H1 (cell line): Measurements from ENCODE around the gene RIN3. TPM values are rescaled to one million over a fixed set of nuclear protein-coding genes. Genes with fewer than 3 reads are reported as not detected.

Experiments
- CTCF ChIA-PET: fragments of 300-600 bp; sonication (Branson Sonifier 250); formaldehyde crosslinking; loops from one replicate; lab custom pipeline; 2021; ENCODE audit not compliant: partially characterized antibody; lab: Charles Lee
- POLR2A ChIA-PET: fragments of 300-600 bp; sonication (Branson Sonifier 250); formaldehyde crosslinking; loops from one replicate; lab custom pipeline; 2021; ENCODE audit warnings: inconsistent platforms; ENCODE audit not compliant: partially characterized antibody; lab: Charles Lee
- DNase-seq, 2 experiments: peaks; one replicate each; pipeline versions ENCODE4 v3.0.0 to v3.0.0-alpha.2; 2010 to 2022; ENCODE audit warnings: low spot score in 2 of 2, low read depth in 1 of 2, mixed read lengths in 1 of 2
- FAIRE-seq: peaks from 2 replicates; lab custom pipeline; 2011; peaks lifted over from hg19 to GRCh38; lab: Jason Lieb, UNC
- H2AFZ ChIP-seq: 2 replicates; pipeline ENCODE4 v1.8.1; 2012; ENCODE audit warnings: low read length, inconsistent platforms
- H2AK5ac ChIP-seq: 2 replicates; pipeline ENCODE4 v1.6.1; 2013; ENCODE audit warnings: low read depth, low read length
- H2BK120ac ChIP-seq: replicated peaks from 2 replicates; pipeline ENCODE3; 2013; ENCODE audit warnings: low read depth, low read length, inconsistent platforms
- H2BK12ac ChIP-seq: 2 replicates; pipeline ENCODE4 v1.6.1; 2013; ENCODE audit warnings: low read depth, low read length
- H2BK15ac ChIP-seq: 2 replicates; pipeline ENCODE4 v1.6.1; 2013; ENCODE audit warnings: low read length
- H2BK20ac ChIP-seq: 2 replicates; pipeline ENCODE4 v1.6.1; 2013; ENCODE audit warnings: low read length
- H2BK5ac ChIP-seq: 2 replicates; pipeline ENCODE4 v1.6.1; 2013; ENCODE audit warnings: low read depth, low read length
- H3K14ac ChIP-seq: 2 replicates; pipeline ENCODE4 v1.6.1; 2013; ENCODE audit warnings: inconsistent platforms; ENCODE audit not compliant: insufficient read length
- H3K18ac ChIP-seq: 2 replicates; pipeline ENCODE4 v1.6.1; 2013; ENCODE audit warnings: low read length; ENCODE audit errors: extremely low read depth
- H3K23ac ChIP-seq: 2 replicates; pipeline ENCODE4 v1.6.1; 2013; ENCODE audit warnings: inconsistent platforms; ENCODE audit not compliant: insufficient read length
- H3K23me2 ChIP-seq: 2 replicates; pipeline ENCODE4 v1.6.1; 2013; ENCODE audit warnings: low read depth, low read length
- H3K27ac ChIP-seq: 2 replicates; pipeline ENCODE4 v1.6.1; 2011; ENCODE audit warnings: low read depth, low read length, inconsistent platforms
- H3K27me3 ChIP-seq, 4 experiments: replicated peaks in 1 of 4; 1 replicate in 1 of 4; 2 replicates in 3 of 4; pipeline versions ENCODE4 v1.6.1 to v1.8.1; 2011 to 2013; ENCODE audit warnings: low read length in 3 of 4, mild to moderate bottlenecking in 3 of 4, inconsistent platforms in 2 of 4, mixed read lengths in 2 of 4, moderate library complexity in 1 of 4; ENCODE audit not compliant: control insufficient read depth in 3 of 4, insufficient read depth in 3 of 4; ENCODE audit errors: extremely low read depth in 1 of 4
- H3K36me3 ChIP-seq, 4 experiments: 2 replicates each; pipeline versions ENCODE4 v1.6.1 to v1.8.1; 2011 to 2013; ENCODE audit warnings: mild to moderate bottlenecking in 4 of 4, low read length in 3 of 4, moderate library complexity in 2 of 4, control low read depth in 1 of 4, inconsistent platforms in 1 of 4; ENCODE audit not compliant: insufficient read depth in 4 of 4, control insufficient read depth in 2 of 4
- H3K4ac ChIP-seq: replicated peaks from 2 replicates; pipeline ENCODE3; 2013; ENCODE audit warnings: low read length, low read depth, mixed read lengths, inconsistent platforms; ENCODE audit not compliant: insufficient read length
- H3K4me1 ChIP-seq, 4 experiments: replicated peaks in 1 of 4; 1 replicate in 1 of 4; 2 replicates in 3 of 4; pipeline versions ENCODE4 v1.6.1 to v1.8.1; 2011 to 2013; ENCODE audit warnings: low read length in 3 of 4, inconsistent platforms in 2 of 4, mixed read lengths in 1 of 4; ENCODE audit not compliant: insufficient read depth in 4 of 4, control insufficient read depth in 3 of 4
- H3K4me2 ChIP-seq, 2 experiments: 2 replicates each; pipeline versions ENCODE4 v1.6.1 to v1.8.1; 2011 to 2013; ENCODE audit warnings: low read depth in 2 of 2, low read length in 2 of 2, control low read depth in 1 of 2, inconsistent platforms in 1 of 2, mild to moderate bottlenecking in 1 of 2; ENCODE audit not compliant: insufficient read depth in 1 of 2
- H3K4me3 ChIP-seq, 4 experiments: fragments of 200-600, 300-600 bp in 1 of 4; sonication (generic), shearing (Covaris generic), sonication (Bioruptor Twin) in 1 of 4; 2 replicates each; pipeline versions ENCODE4 v1.5.1 to v1.8.1; 2011 to 2016; ENCODE audit warnings: low read length in 4 of 4, low read depth in 3 of 4, control low read depth in 2 of 4, inconsistent platforms in 2 of 4, mild to moderate bottlenecking in 2 of 4, mixed read lengths in 1 of 4, moderate library complexity in 1 of 4; ENCODE audit not compliant: insufficient read depth in 2 of 4; ENCODE audit errors: extremely low read depth in 1 of 4
- H3K56ac ChIP-seq: replicated peaks from 2 replicates; pipeline ENCODE3; 2013; ENCODE audit warnings: low read depth, mild to moderate bottlenecking, mixed read lengths, low read length, inconsistent platforms; ENCODE audit not compliant: insufficient read length
- H3K79me1 ChIP-seq: 2 replicates; pipeline ENCODE4 v1.6.1; 2013; ENCODE audit warnings: low read depth, low read length, control low read depth
- H3K79me2 ChIP-seq, 2 experiments: 2 replicates each; pipeline versions ENCODE4 v1.6.1 to v1.8.1; 2012 to 2013; ENCODE audit warnings: low read length in 2 of 2, mild to moderate bottlenecking in 2 of 2, inconsistent platforms in 1 of 2; ENCODE audit not compliant: insufficient read depth in 2 of 2, control insufficient read depth in 1 of 2
- H3K9ac ChIP-seq, 4 experiments: replicated peaks in 1 of 4; 1 replicate in 1 of 4; 2 replicates in 3 of 4; pipeline versions ENCODE4 v1.6.1 to v1.8.1; 2011 to 2013; ENCODE audit warnings: low read depth in 3 of 4, low read length in 3 of 4, control low read depth in 2 of 4, mild to moderate bottlenecking in 2 of 4, moderate library complexity in 2 of 4, inconsistent platforms in 1 of 4; ENCODE audit errors: extremely low read depth in 1 of 4
- H3K9me3 ChIP-seq, 2 experiments: 2 replicates each; pipeline versions ENCODE4 v1.6.1 to v1.8.1; 2012 to 2013; ENCODE audit warnings: mild to moderate bottlenecking in 2 of 2, moderate library complexity in 2 of 2, control low read depth in 1 of 2, inconsistent platforms in 1 of 2, low read depth in 1 of 2, low read length in 1 of 2, mixed read lengths in 1 of 2; ENCODE audit not compliant: insufficient read depth in 2 of 2
- H4K20me1 ChIP-seq, 2 experiments: replicated peaks in 1 of 2; 2 replicates each; pipeline versions ENCODE3 to v1.8.1; 2011 to 2013; ENCODE audit warnings: inconsistent platforms in 2 of 2, low read length in 2 of 2, mild to moderate bottlenecking in 1 of 2; ENCODE audit not compliant: insufficient read depth in 2 of 2, control insufficient read depth in 1 of 2
- H4K5ac ChIP-seq: 2 replicates; pipeline ENCODE4 v1.6.1; 2013; ENCODE audit warnings: low read length, low read depth, mixed read lengths, inconsistent platforms; ENCODE audit not compliant: insufficient read length
- H4K8ac ChIP-seq: 2 replicates; pipeline ENCODE4 v1.8.0; 2013; ENCODE audit warnings: mild to moderate bottlenecking, moderate library complexity, low read length, inconsistent platforms; ENCODE audit not compliant: insufficient read depth; ENCODE audit errors: extremely low read depth
- H4K91ac ChIP-seq: replicated peaks from 2 replicates; pipeline ENCODE3; 2013; ENCODE audit warnings: low read length, mixed read lengths, inconsistent platforms; ENCODE audit not compliant: insufficient read length
- BRCA1 ChIP-seq: IDR thresholded peaks from 2 replicates; pipeline ENCODE4 v1.6.1; 2012; ENCODE audit warnings: low read depth, low read length, improper control_type of control experiment
- CHD2 ChIP-seq: IDR thresholded peaks from 2 replicates; pipeline ENCODE4 v1.6.1; 2012; ENCODE audit warnings: low read length, improper control_type of control experiment
- EP300 ChIP-seq, 2 experiments: IDR thresholded peaks; 1 replicate in 1 of 2; 2 replicates in 1 of 2; pipeline ENCODE4 v1.6.1; 2011 to 2012; ENCODE audit warnings: low read depth in 2 of 2, low read length in 2 of 2, mild to moderate bottlenecking in 2 of 2, borderline replicate concordance in 1 of 2, inconsistent platforms in 1 of 2, moderate library complexity in 1 of 2
- JUN ChIP-seq: IDR thresholded peaks from 2 replicates; pipeline ENCODE4 v1.6.1; 2011; ENCODE audit warnings: low read depth, mild to moderate bottlenecking, improper control_type of control experiment, low read length
- KDM1A ChIP-seq: fragments of 200-600, 300-600 bp; sonication (generic); IDR thresholded peaks from 2 replicates; pipeline ENCODE4 v1.7.1; 2016; ENCODE audit warnings: mild to moderate bottlenecking, low read length, borderline replicate concordance
- POU5F1 ChIP-seq: IDR thresholded peaks from 2 replicates; pipeline ENCODE4 v1.6.1; 2011; ENCODE audit warnings: low read depth, mild to moderate bottlenecking, low read length, moderate library complexity
- RFX5 ChIP-seq: IDR thresholded peaks from 2 replicates; pipeline ENCODE4 v1.6.1; 2011; ENCODE audit warnings: low read depth, low read length, improper control_type of control experiment, borderline replicate concordance
- RXRA ChIP-seq: IDR thresholded peaks from 2 replicates; pipeline ENCODE4 v1.6.1; 2011; ENCODE audit warnings: low read depth, mild to moderate bottlenecking, low read length, moderate library complexity; ENCODE audit not compliant: insufficient read depth
- SP4 ChIP-seq: IDR thresholded peaks from 2 replicates; pipeline ENCODE4 v1.6.1; 2012; ENCODE audit warnings: low read length, inconsistent platforms
- SUZ12 ChIP-seq: fragments of 200-600 bp; sonication (generic); IDR thresholded peaks from 2 replicates; pipeline ENCODE4 v1.6.1; 2012; ENCODE audit warnings: mild to moderate bottlenecking, inconsistent platforms, low read length, moderate library complexity, mixed read lengths
- TBP ChIP-seq: IDR thresholded peaks from 2 replicates; pipeline ENCODE4 v1.6.1; 2011; ENCODE audit warnings: low read depth, low read length, improper control_type of control experiment
- TEAD4 ChIP-seq: IDR thresholded peaks from 2 replicates; pipeline ENCODE4 v1.6.1; 2012; ENCODE audit warnings: low read depth, low read length, inconsistent platforms, mixed read lengths
- WGBS, 2 experiments: shearing (Covaris generic) in 1 of 2; methylation state at CpG; one replicate each; pipeline versions ENCODE4 v1.1.6 to v1.1.7; 2013 to 2015; ENCODE audit warnings: low lambda C conversion rate in 2 of 2, mixed read lengths in 2 of 2, inconsistent platforms in 1 of 2, low coverage in 1 of 2, missing lambda C conversion rate in 1 of 2; ENCODE audit not compliant: insufficient replicate concordance in 2 of 2, insufficient coverage in 1 of 2, insufficient read length in 1 of 2; ENCODE audit errors: extremely low coverage in 1 of 2, missing lambda C conversion rate in 1 of 2; 5-methylcytosine and 5-hydroxymethylcytosine counted together
- polyA plus RNA-seq, 7 experiments: library from polyadenylated mRNA; depleted of rRNA in 3 of 7; stranded (reverse) in 5 of 7; unstranded in 2 of 7; fragments of >200 nt in 5 of 7; fragments of 200-250 nt in 2 of 7; gene quantifications; 1 replicate in 5 of 7; 2 replicates in 1 of 7; 4 replicates in 1 of 7; pipeline versions ENCODE4 v1.2.1 to v1.2.3, GENCODE V29; 2011 to 2013; ENCODE audit warnings: missing spikeins in 2 of 7, mixed read lengths in 2 of 7
- total RNA-seq: library from RNA; stranded (reverse); fragmentation: NEBNext Ultra II Directional; extraction: Animal tissue kit (Norgen Biotek cat#: 25700); gene quantifications from 2 replicates; pipeline ENCODE4 v1.2.1, GENCODE V29; 2021

Gene RIN3
- total and polyA plus RNA-seq, 2 of the 8 experiments (the other 6 are each of a cell fraction or from before 2014, with no cell fraction given): 0.59 to 1.5 TPM

DNA sequence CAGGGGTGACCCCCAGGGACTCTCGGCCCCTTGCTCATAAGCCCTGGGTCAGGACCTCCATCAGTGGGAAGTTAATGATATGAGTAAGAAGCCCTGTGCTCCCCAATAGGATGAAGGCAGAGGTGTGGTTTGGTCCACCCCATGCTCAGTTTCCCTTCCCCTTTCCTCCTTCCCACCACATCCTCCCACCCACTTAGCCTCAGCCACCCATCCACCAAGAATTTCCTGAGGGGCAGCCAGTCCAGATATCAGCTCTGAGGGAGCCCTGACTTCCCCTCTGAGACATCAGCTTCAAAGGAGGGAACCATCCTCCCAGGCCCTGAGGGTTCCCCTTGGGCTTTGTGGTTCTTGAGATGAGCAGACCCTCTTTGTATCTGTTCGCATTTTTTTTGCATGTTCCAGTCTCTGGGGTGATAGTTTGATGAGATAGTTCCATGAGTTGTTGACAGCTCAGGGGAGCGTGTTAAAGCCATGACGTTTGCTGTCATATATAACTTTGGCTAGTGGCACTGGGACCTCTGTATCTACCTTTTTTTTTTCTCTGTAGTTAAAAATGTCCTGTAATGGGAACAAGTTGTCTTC, 163.6 kb downstream of the RIN3 start:
- POLR2A ChIA-PET: no interaction called here
- TF ChIP-seq JUN (no peak), EP300 (IDR thresholded peaks at IDR 0.05; ENCODE audit: borderline replicate concordance in 1 of 2, low read depth in 2 of 2, low read length in 2 of 2) (no peak), TEAD4 (no peak), TBP (no peak), CHD2 (no peak), POU5F1 (no peak), RXRA (no peak), KDM1A (no peak), SUZ12 (no peak), BRCA1 (no peak), RFX5 (no peak), SP4 (no peak)
- TF ChIP-seq, all 59 proteins: peak for 0
- Histone ChIP-seq H3K79me1 (no peaks in the 10 kb centered on the region), H2AK5ac (no peak overlapping the region), H2BK20ac (no peak overlapping the region), H3K18ac (no peak overlapping the region), H3K23me2 (peaks cover 11% of the 10 kb centered on the region; the same call in 1 of the 2 replicates), H3K36me3 (no peaks in the 10 kb centered on the region), H4K5ac (no peak overlapping the region), H2BK5ac (no peak overlapping the region), H2AFZ (no peak overlapping the region), H3K27ac (no peak overlapping the region), H3K4ac (no peak overlapping the region), H2BK120ac (no peak overlapping the region), H3K14ac (no peak overlapping the region), H3K23ac (no peak overlapping the region), H2BK15ac (no peak overlapping the region), H3K9ac (no peak overlapping the region), H3K56ac (no peak overlapping the region), H4K8ac (no peak overlapping the region), H2BK12ac (no peak overlapping the region), H3K9me3 (no peaks in the 10 kb centered on the region), H3K4me3 (no peak overlapping the region), H3K27me3 (no peaks in the 10 kb centered on the region), H4K20me1 (peaks cover 0 to 4% of the 10 kb centered on the region in 2 experiments), H4K91ac (no peak overlapping the region), H3K4me1 (no peaks in the 10 kb centered on the region; a peak in 1 of 7 replicates), H3K79me2 (no peaks in the 10 kb centered on the region), H3K4me2 (no peak overlapping the region)
- CTCF ChIA-PET: interaction anchor here (0.7 to 1.5 kb wide), 4 partner anchors 21 to 64 kb away, joined by 3 to 6 read pairs (median 3); no protein-coding TSS in a partner anchor
- FAIRE-seq: no peak
- 83% methylated on average over 4 of the region's 4 CpGs; no CpG with 5 or more reads in 1 of the 2 experiments for WGBS, 2 experiments
- DNase-seq: no peak
